HuH-7 (cell line): Measurements from ENCODE around the gene RPS6KB1.
"Not testable (repeated sequence)": the region's sequence is repeated elsewhere in the genome, so short reads cannot be mapped to it uniquely, and the experiment has no call there.

ENCODE experiments used
- DNase-seq: peaks from one replicate; pipeline ENCODE4 v3.0.0; 2011; ENCODE audit warnings: low spot score

Gene RPS6KB1

DNA sequence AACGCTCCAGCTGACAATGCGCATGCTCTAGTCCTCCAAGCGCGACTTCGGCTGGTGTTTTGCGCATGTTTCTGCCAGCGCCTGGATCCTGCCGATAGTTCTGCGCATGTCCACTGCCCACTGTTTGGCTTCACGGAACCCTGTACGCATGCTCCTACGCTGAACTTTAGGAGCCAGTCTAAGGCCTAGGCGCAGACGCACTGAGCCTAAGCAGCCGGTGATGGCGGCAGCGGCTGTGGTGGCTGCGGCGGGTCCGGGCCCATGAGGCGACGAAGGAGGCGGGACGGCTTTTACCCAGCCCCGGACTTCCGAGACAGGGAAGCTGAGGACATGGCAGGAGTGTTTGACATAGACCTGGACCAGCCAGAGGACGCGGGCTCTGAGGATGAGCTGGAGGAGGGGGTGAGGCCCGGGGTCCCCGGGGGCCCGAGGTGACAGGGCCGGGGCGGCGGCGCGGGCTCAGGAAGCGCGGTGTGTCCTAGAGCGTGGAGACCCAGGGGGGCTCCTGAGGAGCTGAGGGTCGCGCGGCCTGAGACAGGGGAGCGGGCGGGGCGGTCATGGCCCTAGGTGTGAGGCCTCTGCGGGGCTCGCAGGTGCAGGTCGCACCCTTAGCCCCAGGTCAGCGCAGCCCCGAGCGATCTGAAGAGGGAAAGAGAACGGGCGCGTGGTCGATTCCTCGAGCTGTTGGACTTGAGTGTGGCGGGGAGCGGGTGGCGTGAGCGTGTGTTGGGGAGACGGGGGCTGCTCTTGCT is at the start of gene RPS6KB1, which contains the start of gene TUBD1:
Gene RPS6KB1 (plus strand): TSS at position 198 of the 752 bp plus-strand sequence. CDS start 64 bp downstream, at position 262.
Gene TUBD1 (minus strand): TSS at position 20 of the 752 bp plus-strand sequence. CDS start 1,941 bp downstream, outside the sequence.
- peak; percentile 96 for DNase-seq

GRCh38 chr17:59844884-59845594 is 47.9 kb upstream of the RPS6KB1 start:
- DNase-seq = no peak

DNA sequence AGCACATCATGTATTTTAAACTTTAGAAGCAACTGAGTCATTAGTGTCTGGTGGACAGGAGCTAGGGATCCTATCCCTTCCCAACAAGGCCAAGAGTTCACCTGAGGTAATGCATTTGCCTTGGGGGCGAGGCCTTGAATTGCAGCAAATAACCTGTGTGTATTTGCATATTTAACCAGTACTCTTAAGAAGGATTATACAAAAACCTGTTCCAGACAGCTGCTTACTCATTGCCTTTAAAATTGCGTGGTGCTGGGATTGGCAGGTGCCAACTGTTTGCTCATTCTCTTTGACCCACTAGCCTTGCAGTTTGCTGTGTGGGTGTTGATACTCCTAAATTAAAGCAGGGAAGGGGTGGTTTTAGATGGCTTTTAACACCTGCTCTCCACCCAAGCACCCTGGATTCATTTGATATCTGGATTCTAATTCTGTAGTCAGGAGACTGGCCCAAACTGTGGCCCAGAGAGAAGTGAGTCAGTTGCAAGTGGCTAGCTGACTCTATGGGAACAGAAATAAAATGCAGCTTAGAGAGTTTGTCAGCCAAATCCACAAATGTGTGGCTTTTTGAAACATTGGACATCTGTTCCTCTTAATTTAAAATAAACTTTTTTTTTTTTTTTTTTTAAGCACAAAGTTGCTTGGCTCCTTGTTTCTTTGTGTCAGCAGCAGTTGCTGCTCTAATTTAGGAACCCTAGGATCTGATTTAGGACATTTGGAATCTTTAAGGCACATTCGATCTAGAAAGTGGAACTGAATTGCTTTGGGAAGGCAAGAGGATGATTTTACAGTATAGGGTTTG is 47.1 kb upstream of the RPS6KB1 start:
- DNase-seq = no peak

- DNase-seq = no peak
These were observed 46.3 kb upstream of the RPS6KB1 start for GRCh38 chr17:59846394-59847165.

GRCh38 chr17:59848385-59848668 is 44.6 kb upstream of the RPS6KB1 start:
- DNase-seq = no peak

DNA sequence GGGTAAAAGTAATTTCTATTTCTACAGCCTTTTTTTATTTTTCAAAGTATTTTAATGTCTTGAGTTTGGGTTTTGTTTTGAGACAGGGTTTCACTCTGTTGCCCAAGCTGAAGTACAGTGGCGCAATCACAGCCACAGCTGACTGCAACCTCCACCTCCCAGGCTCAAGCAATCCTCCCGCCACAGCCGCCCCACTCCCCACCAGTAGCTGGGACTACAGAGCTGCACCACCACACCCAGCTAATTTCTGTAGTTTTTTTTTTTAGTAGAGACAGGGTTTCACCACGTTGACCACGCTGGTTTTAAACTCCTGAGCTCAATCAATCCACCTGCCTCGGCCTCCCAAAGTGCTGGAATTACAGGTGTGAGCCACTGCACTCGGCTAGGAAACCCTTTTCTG is 44.1 kb upstream of the RPS6KB1 start:
- no peak for DNase-seq

GRCh38 chr17:59850311-59850710 is 42.6 kb upstream of the RPS6KB1 start:
- DNase-seq = not testable (repeated sequence)

DNA sequence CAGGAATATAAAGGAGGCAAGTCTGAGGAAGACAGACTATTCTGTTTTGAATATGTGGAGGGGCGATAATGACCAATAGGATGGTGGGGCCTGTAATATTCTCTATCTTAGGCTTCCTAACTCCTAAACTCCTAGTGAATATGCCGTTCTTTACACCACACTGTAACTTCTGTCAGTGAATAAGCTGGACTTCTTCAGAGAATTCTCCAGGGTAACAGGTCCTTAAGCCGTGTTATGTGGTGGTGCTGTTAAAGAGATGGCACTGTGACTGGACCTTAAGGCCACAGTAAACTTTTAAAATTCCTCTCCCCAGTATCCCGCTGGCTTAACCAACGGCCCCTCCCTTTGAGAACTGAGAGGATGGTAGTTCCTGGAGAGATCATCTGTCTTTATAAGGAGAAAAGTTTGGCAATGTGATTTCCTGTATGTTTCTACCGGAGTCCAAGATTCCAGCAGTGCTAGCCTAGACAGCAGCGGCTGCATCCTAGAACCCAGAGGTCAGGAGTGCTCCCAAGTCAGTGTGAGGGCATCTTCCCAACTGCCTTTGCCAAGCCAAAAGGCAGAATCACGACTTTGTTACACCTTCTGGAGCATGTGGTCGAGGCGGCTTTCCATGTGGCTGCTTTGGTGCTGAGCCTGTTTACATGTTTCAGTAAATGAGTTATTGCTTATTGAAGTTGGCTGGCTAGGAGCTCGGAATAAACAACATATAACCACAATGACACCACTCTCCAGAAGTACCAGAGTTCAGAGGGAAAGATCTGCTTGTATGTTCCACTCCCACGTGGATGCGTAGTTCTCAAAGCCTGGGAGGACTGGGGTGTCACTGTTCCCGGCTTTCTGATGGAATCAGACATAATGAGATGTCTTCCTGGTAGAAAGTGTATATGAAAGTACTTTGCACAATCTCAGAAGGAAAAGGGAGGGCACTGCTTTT is 41.2 kb upstream of the RPS6KB1 start:
- no peak for DNase-seq

- not testable (repeated sequence) for DNase-seq
These were observed 40.1 kb upstream of the RPS6KB1 start for GRCh38 chr17:59852847-59853167.

DNA sequence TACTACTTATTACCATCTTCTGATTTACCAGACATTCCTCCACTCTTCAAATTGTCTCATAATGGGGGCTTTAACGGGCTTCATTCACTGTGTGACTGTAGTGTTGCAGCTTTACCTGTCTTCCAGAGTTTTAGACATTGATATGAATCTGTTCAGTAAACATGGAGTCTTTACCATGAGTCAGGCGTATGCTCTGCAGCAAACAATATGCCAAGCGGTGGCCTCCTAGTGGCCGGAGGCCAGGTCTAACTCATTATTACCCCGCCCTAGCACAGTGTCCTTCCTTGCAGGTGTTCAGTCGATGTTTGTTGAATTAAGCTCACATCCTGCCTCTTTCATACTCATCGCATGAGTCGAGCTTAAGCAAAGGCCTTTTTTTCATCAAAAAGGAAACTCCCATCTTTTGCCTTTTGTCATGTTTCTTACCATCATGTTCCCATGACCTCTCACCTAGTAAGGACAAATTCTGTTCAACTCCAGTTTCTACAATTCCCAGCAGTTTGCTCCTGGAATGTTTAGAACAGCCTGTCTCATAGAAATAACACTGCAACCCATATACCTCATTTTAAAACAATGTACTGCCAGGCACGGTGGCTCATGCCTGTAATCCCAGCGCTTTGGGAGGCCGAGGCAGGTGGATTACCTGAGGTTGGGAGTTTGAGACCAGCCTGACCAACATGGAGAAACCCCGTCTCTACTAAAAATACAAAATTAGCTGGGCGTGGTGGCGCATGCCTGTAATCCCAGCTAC is 39.6 kb upstream of the RPS6KB1 start:
- DNase-seq = peak; percentile 61

DNA sequence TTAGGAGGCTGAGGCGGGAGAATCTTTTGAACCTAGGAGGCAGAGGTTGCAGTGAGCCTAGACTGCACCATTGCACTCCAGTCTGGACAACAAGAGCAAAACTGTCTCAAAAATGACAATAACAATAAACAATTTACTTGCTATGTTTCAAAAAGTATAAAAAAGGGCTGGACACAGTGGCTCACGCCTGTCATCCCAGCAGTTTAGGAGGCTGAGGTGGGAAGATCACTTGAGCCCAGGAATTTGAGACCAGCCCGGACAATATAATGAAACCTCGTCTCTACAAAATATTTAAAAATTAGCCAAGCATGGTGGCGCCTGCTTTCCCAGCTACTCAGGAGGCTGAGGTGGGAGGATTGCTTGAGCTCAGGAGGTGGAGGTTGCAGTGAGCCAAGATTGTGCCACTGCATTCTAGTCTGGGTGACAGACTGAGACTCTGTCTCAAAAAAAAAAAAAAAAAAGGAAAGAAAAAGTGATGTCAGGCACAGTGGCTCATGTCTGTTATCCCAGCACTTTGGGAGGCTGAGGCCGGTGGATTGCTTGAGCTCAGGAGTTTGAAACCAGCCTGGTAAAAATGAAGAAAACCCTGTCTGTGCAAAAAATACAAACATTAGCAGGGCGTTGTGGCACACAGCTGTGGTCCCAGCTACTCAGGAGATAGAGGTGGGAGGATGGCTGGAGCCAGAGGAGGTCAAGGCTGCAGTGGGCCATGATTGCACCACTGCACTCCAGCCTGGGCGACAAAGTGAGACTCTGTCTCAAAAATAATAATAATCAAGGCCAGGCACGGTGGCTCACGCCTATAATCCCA is 38.8 kb upstream of the RPS6KB1 start:
- DNase-seq = not testable (repeated sequence)

- DNase-seq = no peak
These were observed 35.8 kb upstream of the RPS6KB1 start for GRCh38 chr17:59856859-59857794.

DNA sequence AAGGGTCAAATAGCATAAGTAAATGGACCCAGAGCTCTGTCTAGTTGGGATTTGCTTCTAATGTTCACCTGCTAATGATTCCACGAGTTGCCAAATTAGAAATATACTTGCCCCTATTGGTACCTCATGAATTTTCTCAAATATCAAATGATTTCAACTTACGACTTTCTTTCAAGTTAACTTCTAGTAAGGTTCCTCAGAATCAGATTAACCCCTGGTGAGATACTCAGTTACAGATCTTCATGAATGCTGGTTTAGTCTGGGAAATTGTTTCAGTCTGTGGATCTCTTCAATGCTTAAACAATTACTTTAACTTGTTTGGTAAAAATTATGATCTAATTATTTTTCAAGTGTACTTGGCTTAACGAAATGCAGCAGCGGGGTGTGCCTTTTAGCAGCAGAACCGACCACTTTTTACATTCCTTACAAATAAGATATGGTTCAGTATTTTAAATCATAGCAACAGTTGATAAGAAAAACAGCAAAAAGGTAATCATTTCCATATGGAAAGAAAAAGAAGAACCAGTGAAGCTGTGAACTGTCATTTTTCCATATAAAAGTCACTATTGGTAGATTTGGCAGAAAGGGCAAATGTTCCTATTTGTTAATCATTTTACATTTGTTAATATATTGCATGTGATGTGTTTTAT is 34.6 kb upstream of the RPS6KB1 start:
- DNase-seq = no peak

- no peak for DNase-seq
These were observed 34.0 kb upstream of the RPS6KB1 start for GRCh38 chr17:59858932-59859331.

DNA sequence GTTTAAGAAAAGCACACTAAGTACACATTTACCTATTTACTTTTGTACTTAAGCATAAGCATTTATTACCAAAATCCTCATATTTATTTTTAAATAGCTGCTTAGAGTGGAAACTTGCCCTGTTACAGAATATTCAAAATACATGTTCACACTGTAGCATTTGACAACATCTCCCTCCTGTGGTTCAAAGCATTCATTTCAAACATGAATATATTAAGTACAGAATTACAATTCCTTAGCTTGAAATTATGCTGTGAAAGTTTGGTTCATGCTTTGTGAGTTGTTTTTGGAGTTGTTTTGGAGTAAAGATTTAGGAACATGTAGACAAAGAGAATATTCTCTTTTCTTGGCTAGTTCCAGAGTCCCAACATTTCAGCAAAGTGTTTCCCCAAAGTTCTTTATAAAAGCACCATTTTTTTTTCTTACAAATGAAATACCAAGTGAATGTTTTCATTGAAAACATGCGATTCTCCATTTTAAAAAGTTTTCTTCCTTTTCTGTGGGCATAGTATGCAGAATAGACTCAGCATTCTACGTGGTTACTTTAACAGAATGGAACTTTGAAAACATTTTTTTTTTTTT is 33.4 kb upstream of the RPS6KB1 start:
- DNase-seq = no peak

- no peak for DNase-seq
These were observed 29.3 kb upstream of the RPS6KB1 start for GRCh38 chr17:59863616-59864015.

DNA sequence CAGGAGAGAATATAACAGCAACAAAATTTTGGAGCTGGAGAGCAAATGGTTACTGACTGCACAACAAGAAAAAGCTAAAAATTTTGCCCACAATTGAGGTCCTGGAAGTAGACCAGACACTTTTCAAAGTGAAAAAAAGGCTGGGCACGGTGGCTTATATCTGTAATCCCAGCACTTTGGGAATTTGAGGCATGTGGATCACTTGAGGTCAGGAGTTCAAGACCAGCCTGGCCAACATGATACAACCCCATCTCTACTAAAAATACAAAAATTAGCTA is 23.0 kb upstream of the RPS6KB1 start:
- DNase-seq = no peak

GRCh38 chr17:59870482-59870881 is 22.4 kb upstream of the RPS6KB1 start:
- DNase-seq = no peak
